Inferior parietal cortex (tissue), 1 donor: Measurements from ENCODE around the gene GDPD4.

Experiments
- DNase-seq: peaks from one replicate; pipeline ENCODE4 v3.0.0-alpha.2; 2016; ENCODE audit errors: extremely low spot score

The GDPD4 gene

DNA sequence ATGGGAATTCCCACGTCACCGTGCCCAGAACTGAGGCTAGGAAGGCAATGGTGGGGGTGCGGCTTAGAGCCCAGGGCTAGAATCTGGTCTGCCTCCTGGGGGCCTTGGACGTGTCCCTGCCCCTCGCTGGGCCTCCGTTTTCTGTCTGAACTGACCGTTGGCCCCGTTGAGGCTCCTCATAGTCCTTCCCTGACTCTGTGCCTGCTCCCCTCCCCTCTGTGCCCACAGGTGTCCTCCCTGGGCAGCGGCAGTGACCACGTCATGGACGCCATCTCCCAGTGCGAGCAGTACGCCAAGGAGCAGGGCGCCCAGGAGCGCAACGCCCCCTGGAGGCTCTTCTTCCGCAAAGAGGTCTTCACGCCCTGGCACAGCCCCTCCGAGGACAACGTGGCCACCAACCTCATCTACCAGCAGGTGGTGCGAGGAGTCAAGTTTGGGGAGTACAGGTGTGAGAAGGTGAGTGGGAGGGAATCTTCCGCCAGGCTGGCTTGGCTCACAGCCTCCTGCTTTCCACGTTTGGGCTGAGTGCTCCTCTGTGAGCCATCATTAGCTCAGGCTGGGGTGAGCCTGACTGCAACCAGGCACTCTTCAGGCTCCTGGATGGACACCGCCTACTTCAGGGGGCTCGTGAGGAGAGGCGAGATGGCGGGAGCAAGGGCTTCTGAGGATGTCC is 109.5 kb downstream of the GDPD4 start:
- DNase-seq: no peak

- peak; percentile 40 for DNase-seq
These were observed 110.1 kb downstream of the GDPD4 start for GRCh38 chr11:77191429-77191822.

GRCh38 chr11:77190331-77191075 is 111.0 kb downstream of the GDPD4 start:
- no peak for DNase-seq

DNA sequence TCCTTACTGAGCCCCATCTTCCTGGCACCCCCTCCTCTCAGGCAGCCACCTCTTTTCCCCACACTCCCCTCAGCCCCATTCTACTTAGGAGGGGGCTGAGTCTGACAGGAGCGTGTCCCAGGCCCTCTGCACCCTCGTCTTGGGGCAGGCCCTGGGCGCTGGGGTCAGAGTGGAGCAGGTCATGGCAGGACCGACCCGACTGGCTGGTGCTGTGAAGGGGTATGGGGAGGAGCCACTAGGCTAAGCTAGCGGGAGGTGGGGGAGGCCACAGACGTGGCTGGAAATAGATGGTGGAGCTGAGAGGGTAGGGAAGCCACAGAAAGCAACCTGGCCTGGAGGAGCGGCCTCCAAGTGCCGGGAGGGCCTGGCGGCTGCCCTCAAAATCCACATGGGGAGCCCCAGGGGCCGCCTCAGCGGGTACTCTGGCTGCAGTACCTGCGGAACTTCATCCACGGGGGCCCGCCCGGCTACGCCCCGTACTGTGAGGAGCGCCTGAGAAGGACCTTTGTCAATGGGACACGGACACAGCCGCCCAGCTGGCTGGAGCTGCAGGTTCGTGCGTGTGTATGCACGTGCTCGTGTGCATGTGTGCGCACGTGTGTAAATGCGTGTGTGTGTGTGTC is 111.8 kb downstream of the GDPD4 start:
- no peak for DNase-seq

- no peak for DNase-seq
These were observed 112.6 kb downstream of the GDPD4 start for GRCh38 chr11:77188633-77189491.

GRCh38 chr11:77187776-77188632 is 113.5 kb downstream of the GDPD4 start:
- DNase-seq: peak; percentile 91

DNA sequence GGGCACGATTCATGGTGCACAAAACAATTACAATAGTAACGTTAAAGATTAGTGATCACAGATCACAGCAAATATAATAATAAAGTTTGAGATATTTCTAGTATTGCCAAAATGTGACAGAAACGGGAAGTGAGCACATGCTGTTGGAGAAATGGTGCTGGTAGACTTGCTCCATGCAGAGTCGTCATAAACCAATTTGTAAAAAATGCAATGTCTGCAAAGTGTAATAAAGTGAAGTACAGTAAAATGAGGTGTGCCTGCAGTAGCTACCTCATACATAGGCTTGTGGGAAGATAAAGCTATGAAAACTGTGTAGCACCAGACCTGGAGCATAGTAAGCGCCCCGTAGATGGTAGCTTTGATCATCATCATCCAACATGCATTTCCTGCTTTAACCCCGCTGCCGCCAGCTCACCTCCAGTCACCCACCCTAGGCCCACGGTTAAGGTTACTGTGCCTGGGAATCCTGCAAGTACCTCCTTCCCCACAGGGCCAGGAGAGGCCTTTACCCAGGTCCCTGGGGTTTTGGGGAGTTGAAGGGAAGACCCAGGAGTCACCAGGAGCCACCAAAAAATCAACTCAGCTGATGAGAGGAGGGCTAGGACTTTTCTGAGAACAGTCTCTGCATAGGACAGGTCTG is 114.3 kb downstream of the GDPD4 start:
- no peak for DNase-seq

GRCh38 chr11:77186302-77186701 is 115.2 kb downstream of the GDPD4 start:
- no peak for DNase-seq

GRCh38 chr11:77184136-77184860 is 117.2 kb downstream of the GDPD4 start:
- no peak for DNase-seq

DNA sequence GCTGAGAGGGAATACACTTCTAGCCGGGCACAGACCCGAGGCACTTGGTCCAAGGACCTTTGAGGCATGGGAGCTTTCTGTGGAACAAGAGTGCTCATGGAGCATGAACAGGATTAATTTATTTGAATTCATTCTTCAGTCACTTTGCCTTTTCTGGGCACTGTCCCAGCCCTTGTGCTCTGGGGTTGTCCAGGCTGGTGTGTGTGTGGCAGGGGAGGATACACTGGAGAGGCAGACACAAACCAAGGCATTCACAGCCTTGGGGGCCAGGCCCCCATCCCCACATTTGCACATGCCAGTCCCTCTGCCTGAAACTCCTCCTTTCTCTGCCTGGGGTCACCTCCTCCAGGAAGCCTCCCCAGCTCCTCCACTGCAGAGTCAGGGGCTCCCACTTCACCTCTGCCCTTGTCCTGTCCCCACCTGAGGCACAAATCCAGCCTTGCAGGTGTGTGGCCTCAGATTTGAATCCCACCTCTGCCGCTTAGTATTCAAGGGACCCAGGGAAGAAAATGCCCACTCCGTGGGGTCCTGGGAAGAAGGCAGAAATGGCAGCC is 118.0 kb downstream of the GDPD4 start:
- DNase-seq: peak; percentile 17

- DNase-seq: no peak
These were observed 118.7 kb downstream of the GDPD4 start for GRCh38 chr11:77182542-77183430.

GRCh38 chr11:77181799-77182541 is 119.5 kb downstream of the GDPD4 start:
- DNase-seq: no peak

DNA sequence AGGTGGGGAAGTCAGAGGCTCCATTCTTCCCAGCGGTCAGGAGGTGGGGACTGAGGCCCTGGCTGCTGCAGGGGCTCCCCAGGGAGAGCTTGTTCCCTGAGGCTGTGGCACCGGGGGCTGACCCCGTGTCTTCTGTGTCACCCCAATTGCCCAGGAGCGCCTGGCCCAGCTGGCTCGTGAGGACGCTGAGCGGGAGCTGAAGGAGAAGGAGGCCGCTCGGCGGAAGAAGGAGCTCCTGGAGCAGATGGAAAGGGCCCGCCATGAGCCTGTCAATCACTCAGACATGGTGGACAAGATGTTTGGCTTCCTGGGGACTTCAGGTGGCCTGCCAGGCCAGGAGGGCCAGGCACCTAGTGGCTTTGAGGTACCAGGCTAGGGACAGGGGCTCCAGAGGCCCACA is 120.3 kb downstream of the GDPD4 start:
- no peak for DNase-seq

DNA sequence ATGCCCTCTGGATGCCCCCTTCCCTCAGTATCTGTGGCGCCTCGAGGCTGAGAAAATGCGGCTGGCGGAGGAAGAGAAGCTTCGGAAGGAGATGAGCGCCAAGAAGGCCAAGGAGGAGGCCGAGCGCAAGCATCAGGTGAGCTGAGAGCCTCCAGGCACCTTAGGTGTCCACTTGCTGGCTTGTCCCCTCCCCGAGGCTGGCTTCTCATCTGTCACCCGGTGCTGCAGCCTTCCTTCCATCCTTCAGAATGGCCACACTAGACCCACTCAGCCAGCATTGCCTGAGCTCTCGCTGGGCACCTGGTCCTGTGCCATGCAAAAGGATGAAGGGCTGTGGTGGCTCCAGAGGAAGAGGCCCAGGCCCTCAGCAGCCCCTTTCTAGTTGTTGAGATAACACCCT is 121.1 kb downstream of the GDPD4 start:
- DNase-seq: no peak

- no peak for DNase-seq
These were observed 121.8 kb downstream of the GDPD4 start for GRCh38 chr11:77179681-77180080.

GRCh38 chr11:77179048-77179447 is 122.4 kb downstream of the GDPD4 start:
- DNase-seq: no peak

DNA sequence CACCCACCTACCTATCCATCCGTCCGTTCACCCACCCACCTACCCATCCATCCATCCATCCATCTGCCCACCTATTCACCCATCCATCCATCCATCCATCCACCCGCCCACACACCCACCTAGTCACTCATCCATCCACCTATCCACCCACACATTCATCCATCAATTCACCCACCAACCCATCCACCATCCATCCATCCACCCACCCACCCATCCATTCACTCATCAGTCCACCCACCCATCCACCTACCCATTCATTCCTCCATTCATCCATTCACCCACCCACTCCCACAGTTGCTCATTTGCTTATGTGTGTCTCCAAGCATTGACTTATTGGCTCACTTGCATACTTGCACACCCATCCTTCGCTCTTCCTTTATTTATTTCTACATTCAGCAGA is 123.3 kb downstream of the GDPD4 start:
- DNase-seq: no peak

DNA sequence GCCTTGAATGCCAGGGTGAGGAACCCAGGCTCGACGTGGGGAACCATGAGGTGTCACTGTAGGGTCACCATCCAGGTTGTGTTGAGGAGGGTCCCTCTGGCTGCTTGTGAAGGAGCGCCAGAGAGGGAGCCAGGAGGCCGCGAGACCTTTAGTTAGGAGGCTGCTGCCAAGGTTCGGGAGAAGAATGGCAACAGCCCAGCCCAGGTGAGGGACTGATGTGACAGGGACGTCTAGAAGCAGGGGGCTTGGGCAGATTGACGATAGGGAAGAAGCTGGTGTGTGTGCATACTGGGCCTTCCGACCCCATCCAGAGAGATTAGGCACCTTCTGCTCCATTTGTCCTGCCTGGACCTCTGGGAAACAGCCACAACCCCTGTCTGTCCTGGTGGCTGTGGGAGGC is 124.5 kb downstream of the GDPD4 start:
- DNase-seq: no peak
